ENCODE results near the gene OSBPL3.

Gene OSBPL3

GRCh38 chr7:24763303-24763901 lies 216.6 kb downstream of the OSBPL3 start:
- TF ChIP-seq, protein P1, sequence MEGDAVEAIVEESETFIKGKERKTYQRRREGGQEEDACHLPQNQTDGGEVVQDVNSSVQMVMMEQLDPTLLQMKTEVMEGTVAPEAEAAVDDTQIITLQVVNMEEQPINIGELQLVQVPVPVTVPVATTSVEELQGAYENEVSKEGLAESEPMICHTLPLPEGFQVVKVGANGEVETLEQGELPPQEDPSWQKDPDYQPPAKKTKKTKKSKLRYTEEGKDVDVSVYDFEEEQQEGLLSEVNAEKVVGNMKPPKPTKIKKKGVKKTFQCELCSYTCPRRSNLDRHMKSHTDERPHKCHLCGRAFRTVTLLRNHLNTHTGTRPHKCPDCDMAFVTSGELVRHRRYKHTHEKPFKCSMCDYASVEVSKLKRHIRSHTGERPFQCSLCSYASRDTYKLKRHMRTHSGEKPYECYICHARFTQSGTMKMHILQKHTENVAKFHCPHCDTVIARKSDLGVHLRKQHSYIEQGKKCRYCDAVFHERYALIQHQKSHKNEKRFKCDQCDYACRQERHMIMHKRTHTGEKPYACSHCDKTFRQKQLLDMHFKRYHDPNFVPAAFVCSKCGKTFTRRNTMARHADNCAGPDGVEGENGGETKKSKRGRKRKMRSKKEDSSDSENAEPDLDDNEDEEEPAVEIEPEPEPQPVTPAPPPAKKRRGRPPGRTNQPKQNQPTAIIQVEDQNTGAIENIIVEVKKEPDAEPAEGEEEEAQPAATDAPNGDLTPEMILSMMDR (IDR thresholded peaks at IDR 0.05; ENCODE audit: low read depth, low read length), result no peak
- H3K4me3 ChIP-seq (ENCODE audit: low read depth, low read length), result no peak overlapping the region

DNA sequence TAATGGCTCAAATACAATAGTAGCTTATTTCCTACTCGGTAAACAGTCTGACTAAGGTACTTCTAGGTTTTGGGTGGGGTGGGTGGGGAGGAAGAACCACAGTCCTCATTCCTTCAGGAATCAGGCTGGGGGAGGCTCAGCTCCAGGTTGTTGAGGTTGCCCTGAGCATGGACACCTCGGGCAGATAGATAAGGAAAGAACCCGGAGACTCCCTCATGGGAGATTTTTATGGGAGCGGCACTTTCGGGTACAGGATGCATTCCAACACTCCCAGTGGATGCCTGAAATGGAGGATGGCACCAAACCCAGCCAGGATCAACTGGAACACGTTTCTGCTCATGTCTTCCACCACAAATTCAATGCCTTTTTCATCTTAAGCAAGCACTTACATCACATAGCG lies 217.2 kb downstream of the OSBPL3 start:
- no peak overlapping the region for H3K4me3 ChIP-seq (ENCODE audit: low read depth, low read length)
- TF ChIP-seq, protein P1 (IDR thresholded peaks at IDR 0.05; ENCODE audit: low read depth, low read length), result no peak

- TF ChIP-seq, protein P1 (IDR thresholded peaks at IDR 0.05; ENCODE audit: low read depth, low read length), result no peak
- H3K4me3 ChIP-seq (ENCODE audit: low read depth, low read length), result no peak overlapping the region
Observed at GRCh38 chr7:24760968-24761367, 219.0 kb downstream of the OSBPL3 start.

DNA sequence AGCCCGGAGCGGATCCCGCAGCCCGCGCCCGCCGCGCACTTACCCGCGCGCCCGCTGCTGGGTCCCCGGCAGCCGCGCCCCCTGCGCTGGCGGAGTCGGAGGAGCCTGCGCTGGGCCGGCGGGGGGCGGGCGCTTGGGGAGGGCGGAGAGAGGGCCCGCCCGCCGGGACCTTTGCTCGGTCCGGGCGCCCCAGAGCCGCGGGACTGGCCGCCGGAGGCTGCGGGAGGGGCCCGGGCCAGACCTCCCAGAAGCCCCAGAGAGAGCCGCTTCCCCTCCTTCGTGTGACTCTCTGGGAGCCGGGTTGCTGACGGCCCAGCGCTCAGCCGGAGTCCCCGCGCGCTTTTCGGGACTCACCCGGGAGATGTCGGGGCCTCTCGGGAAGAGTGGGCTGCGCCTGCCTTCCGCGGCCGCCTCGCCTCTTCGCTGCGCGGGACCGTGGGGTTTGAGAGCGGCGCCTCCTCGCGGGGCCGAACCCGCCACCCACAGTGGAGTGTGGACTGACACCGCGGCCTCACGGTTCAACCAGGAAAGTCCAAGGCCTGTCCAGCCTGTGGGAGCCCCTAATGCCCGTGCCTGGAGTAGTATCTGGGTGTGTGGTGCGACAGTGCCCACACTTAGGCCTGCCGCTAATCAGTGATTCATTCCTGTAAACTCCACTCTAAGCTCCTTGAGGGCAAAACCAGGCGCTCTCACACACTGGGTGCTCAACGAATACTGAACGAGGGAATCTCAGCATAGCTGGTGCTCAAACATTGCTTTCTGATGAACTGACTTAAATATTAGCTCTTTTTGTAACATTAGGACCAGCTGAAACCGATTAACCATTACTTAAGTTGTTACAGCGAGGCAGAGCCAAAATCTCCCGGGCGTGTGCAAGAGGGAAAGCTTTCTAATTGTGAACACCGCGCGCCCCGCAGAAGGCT lies 222.4 kb downstream of the OSBPL3 start, which contains the start of gene GSDME:
Gene GSDME (minus strand): TSS at position 112 of the 923 bp plus-strand sequence. CDS start 7,690 bp downstream, outside the sequence.
- peak within 1 kb of the TSS; percentile 75 for H3K4me3 ChIP-seq (ENCODE audit: low read depth, low read length)
- TF ChIP-seq, protein P1 (IDR thresholded peaks at IDR 0.05; ENCODE audit: low read depth, low read length), result no peak

DNA sequence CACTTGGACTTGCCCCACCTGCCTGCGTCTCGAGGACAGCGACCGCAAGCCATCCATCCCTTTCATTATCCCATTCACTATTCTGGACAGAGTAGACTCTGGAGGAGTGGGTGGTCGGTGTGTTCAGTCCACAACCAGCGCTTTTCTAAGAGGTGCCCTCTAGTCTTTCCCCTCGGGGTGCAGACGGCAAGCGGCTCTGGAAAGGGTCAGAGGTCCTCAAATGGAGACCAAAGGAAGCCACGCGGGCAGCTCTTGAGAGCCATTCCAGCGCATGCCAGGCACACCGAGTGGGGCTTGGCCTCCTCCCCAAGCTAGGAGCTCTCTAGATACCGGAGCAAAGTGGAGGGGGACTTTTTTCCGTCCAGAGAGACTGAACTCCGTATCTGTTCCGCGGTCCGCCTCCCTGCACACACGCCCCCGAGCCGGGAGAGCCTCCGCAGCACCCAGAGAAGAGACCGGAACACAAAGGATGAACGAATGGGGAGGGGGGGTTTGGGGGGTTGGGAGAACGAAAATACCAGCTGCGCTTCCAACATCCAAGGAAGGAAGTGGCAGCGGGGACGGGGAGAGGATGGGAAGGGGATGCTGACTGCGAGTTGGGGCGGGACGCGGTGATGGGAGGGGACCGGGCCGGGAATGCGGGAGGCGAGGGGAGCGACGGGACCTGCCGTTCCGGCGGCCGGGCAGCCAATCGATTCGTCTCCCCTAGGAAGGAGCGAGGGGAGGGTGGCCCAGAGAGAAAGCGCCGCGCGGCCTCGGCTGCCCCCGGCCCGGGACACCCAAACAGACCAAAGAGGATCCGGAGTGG lies 223.2 kb downstream of the OSBPL3 start:
- peak overlapping the region; percentile 75 for H3K4me3 ChIP-seq (ENCODE audit: low read depth, low read length)
- TF ChIP-seq, protein P1 (IDR thresholded peaks at IDR 0.05; ENCODE audit: low read depth, low read length), result no peak

GRCh38 chr7:24755541-24756407 lies 224.2 kb downstream of the OSBPL3 start:
- H3K4me3 ChIP-seq (ENCODE audit: low read depth, low read length), result peak overlapping the region; percentile 75
- TF ChIP-seq, protein P1 (IDR thresholded peaks at IDR 0.05; ENCODE audit: low read depth, low read length), result no peak
